Measurements from ENCODE around the gene ZNF598. TPM values are rescaled to one million over a fixed set of nuclear protein-coding genes. Genes with fewer than 3 reads are reported as not detected.

The ZNF598 gene
- total RNA-seq, 1 experiment from 2014 or later = 85.7 TPM

DNA sequence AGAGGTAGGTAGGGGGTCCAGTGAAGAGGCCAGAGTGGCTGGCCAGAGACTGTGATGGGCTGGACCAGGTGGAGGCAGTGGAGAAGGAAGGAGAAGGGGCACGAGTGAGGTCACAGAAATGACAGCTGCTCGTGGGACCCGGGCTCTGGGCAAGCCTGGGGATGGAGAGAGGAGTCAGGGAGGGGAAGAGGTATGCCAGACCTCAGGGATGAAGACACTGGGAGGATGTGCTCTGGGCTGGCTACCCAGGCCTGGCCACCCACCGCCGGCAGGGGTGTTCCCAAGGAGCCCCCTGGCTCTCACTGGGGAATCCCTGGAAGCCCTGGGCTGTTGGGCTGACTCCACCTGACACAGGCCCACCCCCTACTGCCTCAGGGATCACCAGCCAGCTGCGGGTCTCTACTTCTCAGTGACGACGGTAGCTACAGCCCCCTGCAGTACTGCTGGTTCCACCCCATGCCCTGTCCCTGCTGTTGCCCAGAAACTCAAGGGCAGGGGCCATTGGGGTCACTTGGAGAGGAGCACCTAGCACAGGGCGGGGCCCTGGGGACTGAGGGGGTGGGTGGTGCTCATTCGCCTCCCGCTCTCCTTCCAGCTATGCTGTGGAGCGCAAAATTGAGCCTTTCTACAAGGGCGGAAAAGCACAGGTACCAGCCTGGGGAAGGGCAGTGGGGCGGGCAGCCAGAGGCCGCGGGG is 36.0 kb downstream of the ZNF598 start:
- POLR2A ChIA-PET = no interaction called here
- H3K4me1 ChIP-seq (ENCODE audit: control insufficient read depth, insufficient read depth, low read length) = 0 out of 2 replicates have a peak, but pooled peaks cover 4% of the 10 kb centered on the region
- peak overlapping the region in 1 of 2 experiments; percentile 14; a peak in 1 of 4 replicates for H3K4me3 ChIP-seq (ENCODE audit: low read depth in 2 of 2, low read length in 2 of 2)
- H3K27ac ChIP-seq (ENCODE audit: low read length) = no peak overlapping the region
- in situ Hi-C loops (cut with HindIII; ENCODE audit: low pct_unique_long_range_greater_than_20kb, low sequenced_read_pairs) (no loop called here), intact Hi-C loops (cut with micrococcal nuclease; ENCODE audit: unreplicated experiment) (no loop called here)
- no TSS peak for BruUV-seq (replicated peaks)
- H3K9me3 ChIP-seq (ENCODE audit: control insufficient read depth, insufficient read depth, low read depth, low read length) = no peaks in the 10 kb centered on the region
- DNase-seq (ENCODE audit: low read depth, low spot score) (no peak), ATAC-seq (no peak)
- no peaks in the 10 kb centered on the region for H3K27me3 ChIP-seq (ENCODE audit: control insufficient read depth, insufficient read depth, low read length)
- CTCF ChIA-PET = no interaction called here
- no peaks in the 10 kb centered on the region; the same call in 1 of the 2 replicates for H3K36me3 ChIP-seq (ENCODE audit: control insufficient read depth, insufficient read depth, low read length)
- TF ChIP-seq TCF7L2 (IDR thresholded peaks at IDR 0.05; ENCODE audit: low read depth, low read length) (no peak), POLR2AphosphoS5 (IDR thresholded peaks at IDR 0.05; ENCODE audit: low read depth, low read length) (no peak), CTCF (IDR thresholded peaks at IDR 0.05) (no peak), SIN3A (IDR thresholded peaks at IDR 0.05; ENCODE audit: borderline replicate concordance, insufficient read depth, low read depth, low read length) (no peak)
- TF ChIP-seq, protein P1, sequence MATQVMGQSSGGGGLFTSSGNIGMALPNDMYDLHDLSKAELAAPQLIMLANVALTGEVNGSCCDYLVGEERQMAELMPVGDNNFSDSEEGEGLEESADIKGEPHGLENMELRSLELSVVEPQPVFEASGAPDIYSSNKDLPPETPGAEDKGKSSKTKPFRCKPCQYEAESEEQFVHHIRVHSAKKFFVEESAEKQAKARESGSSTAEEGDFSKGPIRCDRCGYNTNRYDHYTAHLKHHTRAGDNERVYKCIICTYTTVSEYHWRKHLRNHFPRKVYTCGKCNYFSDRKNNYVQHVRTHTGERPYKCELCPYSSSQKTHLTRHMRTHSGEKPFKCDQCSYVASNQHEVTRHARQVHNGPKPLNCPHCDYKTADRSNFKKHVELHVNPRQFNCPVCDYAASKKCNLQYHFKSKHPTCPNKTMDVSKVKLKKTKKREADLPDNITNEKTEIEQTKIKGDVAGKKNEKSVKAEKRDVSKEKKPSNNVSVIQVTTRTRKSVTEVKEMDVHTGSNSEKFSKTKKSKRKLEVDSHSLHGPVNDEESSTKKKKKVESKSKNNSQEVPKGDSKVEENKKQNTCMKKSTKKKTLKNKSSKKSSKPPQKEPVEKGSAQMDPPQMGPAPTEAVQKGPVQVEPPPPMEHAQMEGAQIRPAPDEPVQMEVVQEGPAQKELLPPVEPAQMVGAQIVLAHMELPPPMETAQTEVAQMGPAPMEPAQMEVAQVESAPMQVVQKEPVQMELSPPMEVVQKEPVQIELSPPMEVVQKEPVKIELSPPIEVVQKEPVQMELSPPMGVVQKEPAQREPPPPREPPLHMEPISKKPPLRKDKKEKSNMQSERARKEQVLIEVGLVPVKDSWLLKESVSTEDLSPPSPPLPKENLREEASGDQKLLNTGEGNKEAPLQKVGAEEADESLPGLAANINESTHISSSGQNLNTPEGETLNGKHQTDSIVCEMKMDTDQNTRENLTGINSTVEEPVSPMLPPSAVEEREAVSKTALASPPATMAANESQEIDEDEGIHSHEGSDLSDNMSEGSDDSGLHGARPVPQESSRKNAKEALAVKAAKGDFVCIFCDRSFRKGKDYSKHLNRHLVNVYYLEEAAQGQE (IDR thresholded peaks at IDR 0.05; ENCODE audit: insufficient read depth in 1 of 2, low read depth in 2 of 2, low read length in 1 of 2) = no peak

- H3K27me3 ChIP-seq (ENCODE audit: control insufficient read depth, insufficient read depth, low read length) = no peaks in the 10 kb centered on the region
- no peaks in the 10 kb centered on the region; the same call in 1 of the 2 replicates for H3K36me3 ChIP-seq (ENCODE audit: control insufficient read depth, insufficient read depth, low read length)
- TSS peak; percentile 61 for BruUV-seq (replicated peaks)
- in situ Hi-C loops (cut with HindIII; ENCODE audit: low pct_unique_long_range_greater_than_20kb, low sequenced_read_pairs) (no loop called here), intact Hi-C loops (cut with micrococcal nuclease; ENCODE audit: unreplicated experiment) (no loop called here)
- TF ChIP-seq CTCF (IDR thresholded peaks at IDR 0.05) (no peak), POLR2AphosphoS5 (IDR thresholded peaks at IDR 0.05; ENCODE audit: low read depth, low read length) (no peak), TCF7L2 (IDR thresholded peaks at IDR 0.05; ENCODE audit: low read depth, low read length) (no peak)
- TF ChIP-seq, protein P1 (IDR thresholded peaks at IDR 0.05; ENCODE audit: insufficient read depth in 1 of 2, low read depth in 2 of 2, low read length in 1 of 2) = no peak
- DNase-seq (ENCODE audit: low read depth, low spot score) (no peak), ATAC-seq (peak; percentile 56)
- H3K9me3 ChIP-seq (ENCODE audit: control insufficient read depth, insufficient read depth, low read depth, low read length) = no peaks in the 10 kb centered on the region
- POLR2A ChIA-PET = no interaction called here
- H3K4me1 ChIP-seq (ENCODE audit: control insufficient read depth, insufficient read depth, low read length) = 0 out of 2 replicates have a peak, but pooled peaks cover 4% of the 10 kb centered on the region
- peak overlapping the region; percentile 90 to 96 for H3K4me3 ChIP-seq (ENCODE audit: low read depth in 2 of 2, low read length in 2 of 2)
- CTCF ChIA-PET = no interaction called here
- peak overlapping the region; percentile 87 for H3K27ac ChIP-seq (ENCODE audit: low read length)
Measured at GRCh38 chr16:1972490-1972877, 37.1 kb downstream of the ZNF598 start.
